GM21576 (cell line): ENCODE measurements around the gene SYDE1.

Experiments used
- ATAC-seq: cut with Tn5 transposase; IDR thresholded peaks from one replicate; pipeline ENCODE4 v1.9.1; 2021; ENCODE audit warnings: mild to moderate bottlenecking, moderate library complexity; ENCODE audit not compliant: unreplicated experiment

SYDE1 gene

DNA sequence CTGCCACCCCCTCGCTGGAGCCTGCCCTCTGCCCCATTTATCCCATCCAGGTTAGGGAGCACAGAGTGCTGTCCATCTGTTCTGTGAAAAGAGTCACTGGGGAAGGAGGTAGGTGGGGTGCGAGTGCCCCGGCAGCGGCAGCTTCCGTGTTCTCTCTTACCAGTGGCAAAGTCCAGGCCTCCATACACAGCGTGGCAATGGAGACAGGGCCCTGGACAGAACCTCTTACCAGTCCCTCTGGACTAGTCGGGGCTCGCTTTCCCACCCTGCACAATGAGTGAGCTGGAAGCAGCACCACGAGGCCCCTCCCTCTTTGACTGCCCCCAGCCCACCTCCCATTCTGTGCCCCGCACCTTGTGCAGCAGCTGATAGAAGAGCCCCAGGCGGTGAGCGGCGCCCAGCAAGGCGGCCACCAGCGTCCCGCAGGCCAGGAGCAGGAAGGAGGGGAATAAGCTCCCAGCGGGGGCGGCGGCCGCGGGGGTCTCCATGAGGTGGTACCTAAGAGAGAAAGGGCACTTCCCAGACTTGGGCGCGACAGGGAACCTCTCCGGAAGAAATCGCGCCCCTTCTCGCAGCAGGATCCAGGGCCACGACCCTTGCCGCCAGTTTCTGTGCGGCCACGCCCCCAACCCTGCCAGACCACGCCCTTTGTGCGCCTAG is 17.5 kb downstream of the SYDE1 start:
- ATAC-seq = no peak

DNA sequence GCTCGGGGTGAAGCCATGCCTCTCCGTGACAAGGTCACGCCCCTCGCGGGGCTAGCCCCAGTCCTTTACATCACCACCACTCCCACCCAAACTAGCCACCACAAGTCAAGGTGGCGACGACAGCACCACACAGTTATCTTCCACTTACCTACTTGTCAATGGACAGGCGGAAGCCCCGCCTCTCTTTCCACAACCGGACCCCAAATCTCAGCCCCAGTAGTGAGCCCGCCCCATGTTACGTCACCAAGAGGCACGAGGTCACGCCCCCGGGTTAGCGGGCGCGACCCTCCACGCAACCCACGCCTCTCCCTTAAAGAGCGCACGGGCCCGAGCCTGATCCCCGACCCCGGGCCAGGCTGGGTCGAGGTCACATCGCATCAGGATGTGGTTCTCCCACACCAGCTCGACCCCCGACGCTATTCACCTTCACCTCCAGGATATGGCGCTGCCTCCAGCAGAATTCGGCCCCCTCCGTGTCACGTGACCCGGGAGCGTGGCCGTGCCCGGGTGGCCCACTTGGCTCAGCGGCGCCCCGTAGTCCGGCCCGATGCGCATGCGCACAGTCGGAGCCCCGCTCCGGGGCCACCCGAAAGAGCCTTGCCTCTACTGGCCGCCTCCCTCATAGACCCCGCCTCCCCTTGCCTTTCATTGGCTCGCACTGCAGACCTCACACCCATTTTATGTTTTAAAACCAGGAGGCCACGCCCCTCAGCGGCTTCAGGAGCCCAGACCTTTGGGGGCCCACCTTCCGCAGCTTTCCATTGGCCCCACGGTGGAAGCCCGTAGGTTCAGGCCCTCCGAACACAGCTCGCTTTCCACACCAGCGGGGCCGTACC is 18.2 kb downstream of the SYDE1 start:
- peak; percentile 74 for ATAC-seq

DNA sequence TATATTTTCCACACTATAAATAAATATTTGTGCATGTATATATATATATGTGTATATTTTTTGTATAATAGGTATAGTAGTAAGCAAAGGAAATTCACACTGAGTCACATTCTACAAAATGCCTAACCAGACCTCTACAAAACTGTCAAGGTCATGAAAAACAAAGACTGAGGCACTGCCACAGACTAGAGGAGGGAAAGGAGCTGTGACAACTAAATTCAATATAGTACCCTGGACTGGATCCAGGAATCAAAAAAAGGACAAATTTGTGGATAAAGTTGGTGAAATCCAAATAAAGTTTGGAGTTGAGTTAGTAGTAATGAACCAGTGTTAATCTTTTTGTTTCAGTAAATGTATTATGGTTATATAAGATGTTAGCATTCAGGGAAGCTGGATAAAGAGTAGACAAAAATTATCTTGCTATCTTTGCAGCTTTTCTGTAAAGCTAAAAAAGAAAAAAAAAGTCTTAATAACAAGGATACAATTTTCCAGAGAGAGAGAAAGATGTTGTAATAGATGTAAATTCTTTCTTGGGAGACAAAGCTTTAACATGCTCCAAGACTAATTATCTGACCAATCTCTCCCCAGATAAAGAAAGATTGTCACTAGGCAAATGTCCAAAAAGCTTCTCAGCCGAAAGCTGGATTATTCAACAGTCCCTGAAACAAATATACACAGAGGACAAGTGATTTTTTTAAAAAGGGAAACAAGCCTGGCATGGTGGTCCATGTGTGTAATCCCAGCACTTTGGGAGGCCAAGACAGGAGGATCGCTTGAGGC is 19.1 kb downstream of the SYDE1 start:
- ATAC-seq = no peak

DNA sequence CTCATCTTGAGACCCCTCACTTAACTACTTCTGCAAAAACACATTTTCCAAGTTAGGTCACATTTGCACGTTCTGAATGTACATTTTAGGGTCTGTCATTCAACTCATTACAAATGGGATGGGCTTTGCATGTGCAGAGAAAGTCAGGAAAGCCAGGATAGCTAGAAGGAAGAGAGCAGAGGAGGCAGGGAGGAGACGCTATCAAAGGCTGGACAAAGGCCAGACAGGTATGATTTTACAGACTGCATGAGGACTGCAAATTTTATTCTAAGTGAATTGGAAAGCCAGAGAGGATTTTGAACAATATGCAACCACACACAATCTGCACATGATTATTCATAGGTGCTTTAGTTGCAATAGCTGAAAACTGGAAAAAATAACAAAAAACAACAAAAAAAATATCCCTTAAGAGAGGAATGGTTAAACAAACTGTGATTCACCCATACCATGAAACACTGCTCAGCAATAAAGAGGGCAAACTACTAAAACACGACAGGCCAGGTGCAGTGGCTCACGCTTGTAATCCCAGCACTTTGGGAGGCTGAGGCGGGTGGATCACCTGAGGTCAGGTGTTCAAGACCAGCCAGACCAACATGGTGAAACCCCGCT is 21.1 kb downstream of the SYDE1 start:
- ATAC-seq = no peak

DNA sequence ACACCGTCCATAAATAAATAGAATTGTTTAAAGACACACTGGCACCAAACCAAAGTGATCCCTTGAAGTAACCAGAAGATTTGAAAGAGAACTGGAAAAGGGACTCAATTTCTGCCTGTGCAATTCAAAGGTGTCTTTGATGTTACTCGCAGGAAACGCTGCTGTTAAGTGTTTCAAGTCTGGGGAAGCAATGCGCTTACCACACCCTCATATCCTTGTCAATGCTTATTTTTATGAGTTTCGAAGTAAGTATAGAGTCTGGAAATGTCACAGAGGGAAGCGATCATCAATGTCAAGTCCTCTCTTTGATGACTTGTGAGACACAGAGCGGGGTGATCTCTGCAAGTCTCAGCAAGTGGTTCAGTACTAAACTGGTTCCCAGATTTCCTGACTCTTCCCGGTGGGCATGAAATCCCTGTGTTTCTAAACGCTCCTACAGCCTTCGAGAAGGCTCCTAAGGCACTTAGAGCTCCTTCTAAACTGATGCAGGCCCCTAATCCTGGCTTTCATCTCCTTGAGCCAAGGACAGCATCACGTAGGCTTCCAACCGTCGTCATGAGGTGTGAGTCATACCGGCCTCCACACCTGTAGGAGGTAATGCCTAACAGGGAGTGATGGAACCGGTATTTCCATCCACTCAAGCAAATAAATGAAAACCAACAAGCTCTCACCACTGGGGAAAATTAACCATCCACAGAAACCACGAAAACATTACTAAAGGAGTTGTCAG is 22.8 kb downstream of the SYDE1 start:
- no peak for ATAC-seq

DNA sequence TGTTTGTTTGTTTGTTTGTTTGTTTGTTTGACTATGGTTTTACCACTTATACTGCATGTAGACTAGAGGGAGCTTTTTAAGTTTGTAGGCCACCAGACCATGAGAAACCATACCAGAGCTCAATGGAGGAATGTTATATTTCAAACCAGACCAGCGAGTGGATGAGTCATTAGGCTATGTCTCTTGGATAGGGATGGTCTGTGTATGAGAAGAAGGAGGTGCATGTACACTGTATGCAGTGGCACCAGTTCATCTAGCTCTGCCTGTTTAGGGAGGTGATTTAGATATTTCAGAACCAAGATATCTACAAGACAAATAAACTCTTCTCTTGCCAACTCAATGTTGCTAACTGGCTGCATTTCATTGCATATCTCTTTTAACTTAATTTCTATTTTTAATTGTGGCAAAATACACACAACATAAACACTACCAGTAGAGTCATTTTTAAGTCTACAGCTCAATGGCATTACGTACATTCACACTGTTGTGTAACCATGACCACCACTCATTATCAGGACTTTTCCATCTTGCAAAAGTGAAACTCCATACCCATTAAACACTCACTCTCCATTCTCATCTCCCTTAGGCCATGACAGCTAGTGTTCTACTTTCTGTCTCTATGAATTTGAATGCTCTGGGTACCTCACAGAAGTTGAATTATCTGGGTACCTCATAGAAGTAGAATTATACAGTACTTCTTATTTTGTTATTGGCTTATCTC is 29.2 kb downstream of the SYDE1 start:
- ATAC-seq = no peak

DNA sequence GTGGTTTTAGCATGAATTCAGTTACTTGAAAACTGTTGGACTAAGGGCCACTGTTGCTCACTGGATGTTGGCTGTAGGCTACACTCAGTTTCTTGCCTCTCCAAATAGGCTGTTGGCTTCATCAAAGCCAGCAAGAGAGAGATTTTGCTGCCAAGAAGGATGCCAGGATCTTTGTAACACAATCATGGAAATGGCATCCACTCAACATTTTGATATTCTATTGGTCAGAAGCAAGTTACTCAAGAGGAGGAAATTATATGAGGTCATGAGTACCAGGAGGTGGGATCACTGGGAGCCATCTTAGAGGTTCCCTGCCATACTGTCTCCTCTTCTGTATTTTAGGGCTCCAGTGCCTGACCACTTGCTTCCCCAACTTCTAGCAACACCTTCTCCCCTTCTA is 30.6 kb downstream of the SYDE1 start:
- ATAC-seq = no peak

DNA sequence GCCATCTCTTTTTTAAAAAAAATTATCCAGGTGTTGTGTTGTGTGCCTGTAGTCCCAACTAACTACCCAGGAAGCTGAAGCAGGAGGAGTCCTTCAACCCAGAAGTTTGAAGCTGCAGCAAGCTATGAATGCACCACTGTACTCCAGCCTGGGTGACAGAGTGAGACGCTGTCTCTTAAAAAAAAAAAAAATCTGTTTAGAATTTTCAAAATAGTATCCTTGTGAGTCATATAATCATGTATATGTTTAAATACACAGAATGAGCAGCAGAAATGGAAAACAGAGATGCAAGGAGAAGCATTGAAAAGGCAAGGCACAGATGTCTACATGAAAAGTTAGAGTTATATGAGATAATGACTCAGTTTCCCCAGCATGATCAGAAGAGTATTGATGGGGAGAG is 31.2 kb downstream of the SYDE1 start:
- no peak for ATAC-seq

DNA sequence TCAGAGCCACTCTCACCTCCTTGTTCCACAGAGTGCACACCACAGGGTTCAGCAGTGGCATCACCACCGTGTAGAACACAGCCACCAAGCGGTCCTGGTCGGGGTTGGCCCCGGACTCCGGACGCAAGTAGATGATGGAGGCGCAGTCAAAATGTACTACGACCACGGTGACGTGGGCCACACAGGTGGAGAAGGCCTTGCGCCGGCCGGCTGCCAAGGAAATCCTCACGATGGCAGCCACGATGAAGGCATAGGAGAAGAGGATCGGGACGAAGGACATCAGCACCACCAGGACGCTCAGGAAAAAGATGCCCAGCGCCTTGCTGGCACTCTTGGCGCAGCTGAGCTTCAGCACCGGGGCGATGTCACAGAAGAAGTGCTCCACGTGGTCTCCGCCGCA is 33.9 kb downstream of the SYDE1 start:
- no peak for ATAC-seq

DNA sequence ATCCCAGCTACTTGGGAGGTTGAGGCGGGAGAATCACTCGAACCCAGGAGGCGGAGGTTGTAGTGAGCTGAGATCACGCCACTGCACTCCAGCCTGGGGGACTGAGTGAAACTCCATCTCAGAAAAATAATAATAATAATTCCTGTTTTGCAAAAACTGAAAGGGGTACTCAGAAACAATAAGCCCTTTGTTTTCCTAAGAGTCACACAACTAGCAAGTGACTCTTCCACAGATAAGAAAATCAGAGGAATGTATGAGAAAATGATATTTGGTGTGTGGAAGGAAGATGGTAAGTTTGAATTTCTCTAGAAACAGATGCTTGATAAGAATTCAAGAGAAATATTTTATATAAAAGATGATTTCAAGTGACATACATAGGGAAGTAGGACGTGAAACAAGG is 35.1 kb downstream of the SYDE1 start:
- no peak for ATAC-seq

DNA sequence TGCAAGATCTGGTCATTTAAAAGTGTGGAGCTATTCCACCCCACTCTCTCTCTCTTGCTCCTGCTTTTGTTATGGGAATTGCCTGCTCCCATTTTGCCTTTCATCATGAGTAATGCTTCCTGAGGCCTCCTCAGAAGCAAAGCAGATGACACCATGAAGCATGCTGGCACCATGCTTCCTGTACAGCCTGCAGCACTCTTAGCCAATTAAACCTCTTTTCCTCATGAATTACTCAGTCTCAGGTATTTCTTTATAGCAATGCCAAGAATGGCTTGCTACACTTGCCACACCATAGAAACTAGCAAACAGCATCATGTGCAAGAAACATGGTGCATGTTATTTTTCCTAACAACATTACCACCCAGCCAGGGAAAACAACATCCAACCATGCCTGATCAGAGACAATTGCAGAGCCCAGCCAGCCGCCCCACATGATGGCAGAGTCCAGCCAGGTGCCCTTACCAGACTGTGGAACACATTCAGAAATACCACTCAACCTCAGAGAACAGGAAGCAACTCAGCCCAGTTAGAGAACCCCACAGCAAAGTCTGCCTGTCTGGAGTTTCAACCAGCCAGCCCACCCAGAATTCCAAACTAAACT is 36.9 kb downstream of the SYDE1 start:
- ATAC-seq = no peak

DNA sequence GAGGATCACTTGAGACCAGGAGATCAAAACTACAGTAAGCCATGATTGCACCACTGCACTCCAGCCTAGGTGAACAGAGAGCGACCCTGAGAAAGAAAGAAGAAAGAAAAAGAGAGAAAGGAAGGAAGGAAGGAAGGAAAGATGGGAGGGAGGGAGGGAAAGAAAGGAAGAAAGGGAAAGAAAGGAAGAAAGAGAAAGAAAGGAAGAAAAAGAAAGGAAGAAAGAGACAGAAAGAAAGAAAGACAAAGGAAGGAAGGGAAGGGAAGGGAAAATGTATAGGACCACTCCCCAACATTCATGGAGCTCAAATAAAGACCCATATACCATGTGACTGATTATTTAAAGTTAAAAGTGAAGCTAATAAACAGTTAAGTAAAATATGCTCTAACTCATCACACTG is 39.9 kb downstream of the SYDE1 start:
- ATAC-seq = no peak

DNA sequence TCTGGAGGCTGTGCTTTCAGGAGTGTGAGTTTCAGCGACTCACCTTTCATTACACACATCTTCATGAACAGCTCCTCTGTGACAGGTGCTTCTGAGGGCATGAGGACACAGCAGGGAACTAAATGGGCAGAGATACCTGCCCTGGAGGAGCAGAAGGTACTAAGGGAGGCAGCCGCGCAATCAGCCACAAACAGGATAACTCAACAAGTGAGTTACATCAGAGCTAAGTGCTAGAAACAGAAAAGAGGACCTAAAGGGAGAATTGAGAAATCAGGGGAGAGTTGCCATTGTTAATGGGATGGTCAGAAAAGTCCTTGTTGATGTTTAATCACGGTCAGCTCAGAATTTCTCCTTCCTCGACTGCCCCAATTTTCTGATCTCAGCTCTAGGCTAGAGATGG is 42.5 kb downstream of the SYDE1 start:
- ATAC-seq = no peak

DNA sequence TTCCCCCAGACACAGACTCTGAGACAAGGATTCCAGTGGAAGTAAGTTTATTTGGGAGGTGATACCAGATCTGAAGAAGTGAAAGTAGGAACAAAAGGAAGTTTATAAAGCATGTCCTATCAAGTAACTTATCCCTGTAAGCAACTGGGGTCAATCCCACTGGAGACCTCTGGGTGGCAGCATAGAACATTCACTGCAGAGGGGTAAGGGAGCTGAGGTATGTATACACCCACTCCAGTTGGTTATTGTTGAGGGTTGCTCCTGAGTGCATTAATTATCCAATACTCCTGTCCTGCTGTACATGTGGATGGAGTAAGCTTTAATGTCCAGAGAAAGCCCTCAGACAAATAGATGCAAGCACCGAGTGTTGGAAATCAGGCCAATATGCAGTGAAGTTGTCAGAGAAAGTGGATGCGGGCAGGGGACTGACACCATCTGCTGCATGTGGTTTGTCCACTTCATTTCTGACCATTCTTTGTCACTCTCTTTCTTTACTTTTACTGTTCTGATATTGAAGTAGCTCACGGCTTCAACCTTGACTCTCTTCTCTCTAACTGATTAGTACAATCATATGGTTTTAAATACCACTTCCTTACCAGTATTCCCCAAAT is 46.9 kb downstream of the SYDE1 start:
- ATAC-seq = no peak

DNA sequence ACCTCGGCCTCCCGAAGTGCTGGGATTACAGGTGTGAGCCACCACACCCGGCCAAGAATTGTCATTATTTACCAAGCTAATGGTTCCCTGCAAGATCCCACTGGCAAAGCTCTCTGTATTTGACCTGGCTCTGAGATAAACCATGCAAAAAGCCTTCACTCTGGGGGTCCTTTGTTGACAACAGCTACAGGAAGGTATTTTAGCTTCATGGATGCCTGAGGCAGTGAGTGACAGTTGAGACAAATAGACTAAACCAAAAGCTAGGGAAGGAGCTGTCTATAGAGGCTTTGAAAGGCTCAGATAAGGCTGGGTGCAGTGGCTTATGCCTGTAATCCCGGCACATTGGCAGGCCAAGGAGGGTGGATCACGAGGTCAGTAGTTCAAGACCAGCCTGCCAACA is 48.1 kb downstream of the SYDE1 start:
- ATAC-seq = no peak

DNA sequence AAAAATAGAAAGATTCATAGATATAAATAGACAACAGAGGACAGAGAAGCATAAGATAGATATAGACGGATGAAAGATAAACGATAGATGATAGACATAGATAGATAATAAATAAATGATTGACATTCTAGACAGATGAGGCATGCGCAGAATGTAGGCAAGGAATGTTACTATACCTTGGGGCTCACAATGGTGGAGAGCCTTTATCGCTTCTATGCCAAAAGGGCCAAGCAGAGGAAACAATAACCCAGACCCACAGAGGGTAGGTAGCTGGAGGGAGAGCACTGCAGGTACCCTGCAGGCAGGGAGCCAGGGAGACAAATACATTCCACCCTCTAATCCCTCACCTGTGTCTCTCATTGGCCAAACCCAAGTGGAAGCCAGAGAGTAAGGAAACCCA is 49.2 kb downstream of the SYDE1 start:
- no peak for ATAC-seq

DNA sequence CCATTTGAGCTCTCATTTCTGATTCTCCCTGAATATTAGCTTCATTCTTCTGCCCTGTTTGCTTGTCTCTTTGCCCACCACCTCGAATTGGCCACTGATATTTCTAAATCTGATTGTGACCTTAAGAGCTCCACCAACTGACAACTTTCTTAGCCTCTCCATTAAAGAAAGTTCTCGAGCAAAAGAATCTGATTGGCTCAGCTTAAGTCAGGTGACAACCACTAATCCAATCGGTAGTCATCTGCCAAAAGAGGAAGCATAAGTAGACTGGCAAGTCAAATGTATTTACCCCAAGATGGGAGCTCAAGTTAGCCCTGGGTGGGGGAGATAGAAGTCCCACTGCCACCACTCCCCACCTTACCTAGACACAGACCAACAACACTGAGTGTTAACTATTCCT is 52.0 kb downstream of the SYDE1 start:
- ATAC-seq = no peak

DNA sequence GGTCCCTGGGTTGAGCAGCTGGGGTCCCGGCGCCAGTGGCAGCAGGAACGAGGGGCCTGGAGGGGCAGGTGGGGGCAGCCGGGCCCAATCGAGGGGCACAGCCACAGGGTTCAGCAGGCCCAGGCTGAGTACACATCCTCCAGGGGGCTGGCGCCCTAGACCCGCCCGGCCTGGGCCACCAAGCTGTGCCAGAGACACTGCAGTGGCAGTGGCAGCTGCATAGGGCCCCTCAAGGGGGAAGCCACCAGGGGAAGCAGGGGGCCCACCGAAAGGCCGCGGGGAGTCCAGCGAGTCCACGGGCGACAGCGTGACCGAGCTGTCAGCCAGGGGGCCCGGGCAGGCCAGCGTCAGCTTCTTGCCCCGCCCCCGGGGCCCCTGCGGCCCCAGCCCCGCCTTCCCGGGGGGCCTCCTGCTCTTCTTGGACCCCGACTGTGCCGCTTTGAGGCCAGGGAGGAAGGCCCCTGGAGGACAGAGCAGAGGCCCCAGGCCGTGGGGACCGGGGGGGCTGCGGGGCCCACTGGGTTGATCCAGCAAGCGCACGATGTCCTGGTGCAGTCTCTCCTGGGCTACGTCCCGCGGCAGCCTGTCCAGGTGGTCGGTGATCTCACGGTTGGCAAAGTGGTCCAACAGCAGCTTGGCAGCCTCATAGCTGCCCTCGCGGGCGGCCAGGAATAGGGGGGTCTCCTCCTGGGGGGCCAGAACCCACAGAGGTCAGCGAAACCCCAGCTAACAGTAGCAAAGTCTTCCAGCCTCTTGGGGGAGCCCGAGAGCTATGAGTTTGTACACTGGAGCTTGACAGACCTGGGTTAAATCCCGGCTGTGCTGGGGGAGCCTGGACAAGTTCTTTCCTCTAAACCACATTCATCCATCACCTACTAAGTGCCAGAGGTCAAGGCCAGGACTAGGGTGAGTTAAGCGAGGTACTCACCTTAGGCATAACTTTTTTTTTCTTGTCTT is 54.1 kb downstream of the SYDE1 start:
- no peak for ATAC-seq
